MM.1S (cell line): Measurements from ENCODE around the gene MBTD1.
A peak's percentile ranks its signal among the peaks of the same experiment; 100 is the strongest.

Experiments used
- CTCF ChIP-seq: fragments of 300-600 bp; sonication (generic); IDR thresholded peaks from 2 replicates; pipeline ENCODE4 v1.5.1; 2016; ENCODE audit warnings: antibody characterized with exemption, low read length, mixed read lengths
- EZH2 ChIP-seq: fragments of 300-600 bp; sonication (generic); optimal IDR thresholded peaks from 2 replicates; pipeline ENCODE3; 2017; ENCODE audit warnings: low read depth, mild to moderate bottlenecking, antibody characterized with exemption, low read length, mixed read lengths

- TF ChIP-seq EZH2, result no peak
- TF ChIP-seq CTCF, result peak; percentile 88
Observed at GRCh38 chr17:51153210-51154072, 106.4 kb downstream of the MBTD1 start, which contains the start of gene NME1.
